ENCODE results near the gene ZBTB38.

Gene ZBTB38

DNA sequence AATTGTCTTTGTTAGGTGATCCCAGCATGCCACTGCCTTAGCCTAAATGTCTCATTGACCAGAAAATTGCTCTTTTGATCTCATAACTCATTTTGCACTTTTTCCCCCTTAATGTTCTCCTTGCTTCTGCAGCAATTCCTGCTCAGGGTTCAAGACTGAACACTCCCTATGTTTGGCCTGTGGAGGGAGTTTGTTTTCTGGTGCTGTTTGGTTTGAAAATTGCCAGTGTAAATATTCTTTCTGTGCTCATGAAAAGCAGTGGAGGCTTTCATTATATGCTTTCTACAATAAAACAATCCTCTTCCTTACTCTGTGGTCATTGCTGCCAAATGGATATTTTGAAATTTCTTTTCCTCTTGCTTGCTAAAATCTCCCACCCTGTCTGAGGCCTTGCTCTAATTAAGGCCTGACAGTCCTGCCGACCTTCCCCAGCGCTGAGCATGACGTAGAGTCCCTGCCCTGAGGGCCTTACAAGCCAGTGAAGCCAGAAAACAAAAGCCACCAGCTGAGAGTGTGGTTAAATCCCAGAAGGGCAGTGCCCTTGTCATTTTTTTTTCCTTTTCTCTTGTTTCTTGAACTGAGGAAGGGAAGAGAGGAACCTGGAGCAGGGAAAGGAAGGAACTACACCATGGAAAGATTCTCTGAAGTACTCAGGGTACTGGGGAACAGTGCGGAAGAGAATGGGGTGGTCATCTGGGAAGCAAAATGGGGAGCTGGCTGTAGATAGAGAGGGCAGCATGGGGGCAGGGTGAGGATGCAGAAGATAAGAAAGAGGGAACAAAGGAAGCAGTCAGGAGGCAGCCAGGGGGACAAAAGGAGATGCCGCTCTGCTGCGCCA is 24.8 kb downstream of the ZBTB38 start:
- no peak for DNase-seq
- H3K4me1 ChIP-seq (ENCODE audit: control insufficient read depth, insufficient read depth, low read length, poor library complexity, severe bottlenecking): no peaks in the 10 kb centered on the region
- no peak overlapping the region for H3K4me3 ChIP-seq (ENCODE audit: insufficient read depth, low read depth, low read length, poor library complexity, severe bottlenecking)
- no peak overlapping the region for H3K27ac ChIP-seq (ENCODE audit: insufficient read depth, low read length, poor library complexity, severe bottlenecking)
- H3K36me3 ChIP-seq (ENCODE audit: control insufficient read depth, insufficient read depth, low read length): no peaks in the 10 kb centered on the region
- H3K27me3 ChIP-seq (replicated peaks; ENCODE audit: control insufficient read depth, insufficient read depth, low read length, poor library complexity, severe bottlenecking): no peaks in the 10 kb centered on the region
- no peaks in the 10 kb centered on the region for H3K9me3 ChIP-seq (ENCODE audit: control insufficient read depth, low read length)

DNA sequence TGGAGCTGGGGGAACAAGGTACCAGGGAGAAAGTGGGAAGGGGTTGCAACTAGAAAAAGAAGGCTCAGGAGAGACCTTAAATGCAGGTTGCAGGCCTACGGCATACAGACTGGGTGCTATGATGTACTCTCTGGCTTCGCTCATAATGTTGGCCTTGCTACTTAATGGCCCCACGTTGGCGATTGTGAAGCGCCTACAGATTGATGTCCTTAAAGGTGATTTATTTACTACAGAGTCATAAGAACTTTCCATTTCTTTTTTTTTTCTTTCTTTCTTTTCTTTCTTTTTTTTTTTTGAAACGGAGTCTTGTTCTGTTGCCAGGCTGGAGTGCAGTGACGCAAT is 25.4 kb downstream of the ZBTB38 start:
- Histone ChIP-seq H3K36me3 (ENCODE audit: control insufficient read depth, insufficient read depth, low read length) (no peaks in the 10 kb centered on the region), H3K27me3 (replicated peaks; ENCODE audit: control insufficient read depth, insufficient read depth, low read length, poor library complexity, severe bottlenecking) (no peaks in the 10 kb centered on the region), H3K27ac (ENCODE audit: insufficient read depth, low read length, poor library complexity, severe bottlenecking) (no peak overlapping the region), H3K4me1 (ENCODE audit: control insufficient read depth, insufficient read depth, low read length, poor library complexity, severe bottlenecking) (no peaks in the 10 kb centered on the region), H3K4me3 (ENCODE audit: insufficient read depth, low read depth, low read length, poor library complexity, severe bottlenecking) (no peak overlapping the region), H3K9me3 (ENCODE audit: control insufficient read depth, low read length) (no peaks in the 10 kb centered on the region)
- DNase-seq: no peak

- DNase-seq: no peak
- no peak overlapping the region for H3K4me3 ChIP-seq (ENCODE audit: insufficient read depth, low read depth, low read length, poor library complexity, severe bottlenecking)
- H3K27me3 ChIP-seq (replicated peaks; ENCODE audit: control insufficient read depth, insufficient read depth, low read length, poor library complexity, severe bottlenecking): no peaks in the 10 kb centered on the region
- H3K9me3 ChIP-seq (ENCODE audit: control insufficient read depth, low read length): no peaks in the 10 kb centered on the region
- no peak overlapping the region for H3K27ac ChIP-seq (ENCODE audit: insufficient read depth, low read length, poor library complexity, severe bottlenecking)
- no peaks in the 10 kb centered on the region for H3K36me3 ChIP-seq (ENCODE audit: control insufficient read depth, insufficient read depth, low read length)
- H3K4me1 ChIP-seq (ENCODE audit: control insufficient read depth, insufficient read depth, low read length, poor library complexity, severe bottlenecking): no peaks in the 10 kb centered on the region
Measured at GRCh38 chr3:141394560-141394959, 26.3 kb downstream of the ZBTB38 start.

DNA sequence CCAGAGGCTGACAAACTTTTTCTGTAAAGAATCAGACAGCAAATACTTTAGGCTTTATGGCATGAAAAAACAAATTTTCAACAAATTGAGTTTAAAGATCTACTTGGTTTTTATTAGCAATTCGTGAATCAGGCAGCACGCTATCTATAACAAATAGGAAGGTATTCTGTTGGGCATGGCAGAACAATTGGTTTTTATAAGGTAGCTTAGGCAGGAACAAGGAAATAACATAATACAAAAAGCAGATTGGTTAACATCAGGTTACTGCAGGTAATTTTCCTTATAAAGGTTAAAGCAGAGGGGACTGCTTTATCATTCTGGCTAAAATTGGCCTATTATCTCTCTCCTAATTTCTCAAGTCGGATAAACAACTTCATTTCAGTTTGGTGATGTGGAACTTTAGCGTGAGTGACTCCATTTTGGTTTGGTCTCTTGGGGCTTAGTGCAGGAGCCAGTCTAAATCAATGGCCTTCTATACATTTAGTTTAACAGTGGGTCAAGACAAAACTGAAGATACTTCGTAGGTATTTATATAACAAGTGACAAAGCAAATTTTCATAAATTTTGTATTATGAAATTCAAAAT is 26.8 kb downstream of the ZBTB38 start:
- H3K4me1 ChIP-seq (ENCODE audit: control insufficient read depth, insufficient read depth, low read length, poor library complexity, severe bottlenecking): peaks cover under 1% of the 10 kb centered on the region
- no peaks in the 10 kb centered on the region for H3K9me3 ChIP-seq (ENCODE audit: control insufficient read depth, low read length)
- no peaks in the 10 kb centered on the region for H3K36me3 ChIP-seq (ENCODE audit: control insufficient read depth, insufficient read depth, low read length)
- no peak for DNase-seq
- H3K27me3 ChIP-seq (replicated peaks; ENCODE audit: control insufficient read depth, insufficient read depth, low read length, poor library complexity, severe bottlenecking): no peaks in the 10 kb centered on the region
- no peak overlapping the region for H3K4me3 ChIP-seq (ENCODE audit: insufficient read depth, low read depth, low read length, poor library complexity, severe bottlenecking)
- no peak overlapping the region for H3K27ac ChIP-seq (ENCODE audit: insufficient read depth, low read length, poor library complexity, severe bottlenecking)

DNA sequence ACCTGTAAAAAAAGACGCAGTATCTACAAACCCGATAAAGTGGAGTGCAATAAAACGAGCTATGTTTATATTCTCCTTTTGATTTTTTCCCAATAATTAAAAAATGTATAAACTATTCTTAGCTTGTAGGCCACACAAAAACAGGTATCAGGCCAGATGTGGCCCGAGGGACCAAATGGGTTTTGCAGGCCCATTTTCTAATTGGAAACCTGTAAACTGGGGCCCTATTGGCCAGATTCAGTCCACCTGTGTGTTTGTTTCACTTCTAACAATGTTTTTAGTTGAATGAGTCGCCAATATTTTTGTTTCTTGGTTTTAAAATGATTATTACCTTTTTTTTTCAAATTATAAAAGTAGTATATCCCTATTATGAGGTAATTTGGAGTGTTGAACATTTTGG is 29.7 kb downstream of the ZBTB38 start:
- peaks cover 16% of the 10 kb centered on the region for H3K4me1 ChIP-seq (ENCODE audit: control insufficient read depth, insufficient read depth, low read length, poor library complexity, severe bottlenecking)
- no peaks in the 10 kb centered on the region for H3K9me3 ChIP-seq (ENCODE audit: control insufficient read depth, low read length)
- H3K4me3 ChIP-seq (ENCODE audit: insufficient read depth, low read depth, low read length, poor library complexity, severe bottlenecking): no peak overlapping the region
- H3K27me3 ChIP-seq (replicated peaks; ENCODE audit: control insufficient read depth, insufficient read depth, low read length, poor library complexity, severe bottlenecking): no peaks in the 10 kb centered on the region
- H3K36me3 ChIP-seq (ENCODE audit: control insufficient read depth, insufficient read depth, low read length): no peaks in the 10 kb centered on the region
- no peak for DNase-seq
- no peak overlapping the region for H3K27ac ChIP-seq (ENCODE audit: insufficient read depth, low read length, poor library complexity, severe bottlenecking)

- Histone ChIP-seq H3K4me1 (ENCODE audit: control insufficient read depth, insufficient read depth, low read length, poor library complexity, severe bottlenecking) (peaks cover 16% of the 10 kb centered on the region), H3K27ac (ENCODE audit: insufficient read depth, low read length, poor library complexity, severe bottlenecking) (no peak overlapping the region), H3K27me3 (replicated peaks; ENCODE audit: control insufficient read depth, insufficient read depth, low read length, poor library complexity, severe bottlenecking) (no peaks in the 10 kb centered on the region), H3K4me3 (ENCODE audit: insufficient read depth, low read depth, low read length, poor library complexity, severe bottlenecking) (no peak overlapping the region), H3K36me3 (ENCODE audit: control insufficient read depth, insufficient read depth, low read length) (peaks cover 2% of the 10 kb centered on the region), H3K9me3 (ENCODE audit: control insufficient read depth, low read length) (no peaks in the 10 kb centered on the region)
- DNase-seq: no peak
Measured at GRCh38 chr3:141399200-141399599, 30.9 kb downstream of the ZBTB38 start.

- Histone ChIP-seq H3K27me3 (replicated peaks; ENCODE audit: control insufficient read depth, insufficient read depth, low read length, poor library complexity, severe bottlenecking) (no peaks in the 10 kb centered on the region), H3K9me3 (ENCODE audit: control insufficient read depth, low read length) (no peaks in the 10 kb centered on the region), H3K27ac (ENCODE audit: insufficient read depth, low read length, poor library complexity, severe bottlenecking) (peak overlapping the region; percentile 25), H3K36me3 (ENCODE audit: control insufficient read depth, insufficient read depth, low read length) (peaks cover 9% of the 10 kb centered on the region), H3K4me3 (ENCODE audit: insufficient read depth, low read depth, low read length, poor library complexity, severe bottlenecking) (no peak overlapping the region), H3K4me1 (ENCODE audit: control insufficient read depth, insufficient read depth, low read length, poor library complexity, severe bottlenecking) (peaks cover 16% of the 10 kb centered on the region)
- DNase-seq: no peak
Measured at GRCh38 chr3:141400073-141400971, 32.0 kb downstream of the ZBTB38 start.

DNA sequence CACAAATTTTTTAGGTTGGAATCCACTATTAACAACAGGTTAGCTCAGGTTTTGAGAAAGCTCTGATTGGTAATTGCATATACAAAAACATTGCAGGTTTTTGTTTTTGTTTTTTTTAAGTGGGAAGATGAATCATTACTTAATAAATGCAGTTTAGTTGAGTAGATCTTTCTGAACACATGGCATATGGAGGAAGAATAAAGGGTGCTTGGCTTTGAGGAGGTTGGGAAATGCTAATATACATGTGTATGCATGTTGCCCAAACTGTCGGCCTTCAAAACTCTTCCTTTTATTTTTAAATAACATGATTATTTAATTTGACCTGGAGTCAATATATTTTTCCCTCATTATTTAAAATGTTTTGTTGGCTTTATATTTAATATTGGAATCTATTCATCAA is 32.8 kb downstream of the ZBTB38 start:
- no peak for DNase-seq
- no peaks in the 10 kb centered on the region for H3K27me3 ChIP-seq (replicated peaks; ENCODE audit: control insufficient read depth, insufficient read depth, low read length, poor library complexity, severe bottlenecking)
- H3K4me1 ChIP-seq (ENCODE audit: control insufficient read depth, insufficient read depth, low read length, poor library complexity, severe bottlenecking): peaks cover 16% of the 10 kb centered on the region
- H3K36me3 ChIP-seq (ENCODE audit: control insufficient read depth, insufficient read depth, low read length): peaks cover 14% of the 10 kb centered on the region
- peak overlapping the region; percentile 25 for H3K27ac ChIP-seq (ENCODE audit: insufficient read depth, low read length, poor library complexity, severe bottlenecking)
- H3K9me3 ChIP-seq (ENCODE audit: control insufficient read depth, low read length): no peaks in the 10 kb centered on the region
- H3K4me3 ChIP-seq (ENCODE audit: insufficient read depth, low read depth, low read length, poor library complexity, severe bottlenecking): no peak overlapping the region

DNA sequence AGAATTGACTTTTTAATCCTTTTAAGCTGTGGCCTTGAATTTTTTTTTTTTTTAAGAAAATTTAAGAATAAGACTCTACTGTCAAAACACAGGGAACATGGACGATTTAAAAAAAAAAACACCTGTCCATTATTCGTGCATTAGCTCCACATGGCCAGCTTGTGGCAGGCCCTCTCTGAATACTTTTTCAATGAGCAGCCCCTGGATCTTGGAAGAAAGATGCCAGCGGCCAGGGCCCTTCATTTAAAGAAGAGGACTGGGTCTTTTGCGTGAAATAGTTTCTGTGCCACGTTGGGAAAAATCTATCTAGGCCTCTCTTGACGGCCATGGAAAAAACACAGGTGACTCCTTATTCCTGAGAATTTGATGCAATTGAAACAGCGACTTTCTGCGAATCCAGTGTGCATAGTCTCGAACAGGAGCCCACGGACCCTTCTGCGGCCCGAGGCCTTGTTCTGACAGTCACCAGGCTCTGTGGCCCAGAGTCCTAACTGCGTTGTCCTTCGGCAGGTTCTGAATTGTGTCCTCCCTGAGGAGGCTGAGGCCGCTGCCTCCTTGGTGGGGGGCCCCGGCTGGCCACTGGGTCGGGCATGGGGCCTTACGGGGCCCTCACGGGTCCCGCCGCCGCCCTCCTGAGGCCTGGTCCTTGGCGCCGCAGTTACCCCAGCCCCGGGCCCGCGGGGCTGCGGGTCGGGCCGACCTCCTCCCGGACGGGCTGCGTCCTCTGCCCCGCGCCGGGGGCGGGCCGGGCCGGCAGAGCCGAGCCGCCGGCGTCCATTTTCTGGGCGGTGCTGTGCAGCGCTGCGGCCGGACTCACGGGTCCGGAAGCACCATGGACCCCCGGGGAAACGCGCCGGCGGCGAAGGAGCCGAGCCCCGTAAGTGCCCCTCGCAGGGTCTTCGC is 33.5 kb downstream of the ZBTB38 start:
- H3K27me3 ChIP-seq (replicated peaks; ENCODE audit: control insufficient read depth, insufficient read depth, low read length, poor library complexity, severe bottlenecking): no peaks in the 10 kb centered on the region
- H3K9me3 ChIP-seq (ENCODE audit: control insufficient read depth, low read length): no peaks in the 10 kb centered on the region
- H3K36me3 ChIP-seq (ENCODE audit: control insufficient read depth, insufficient read depth, low read length): peaks cover 16% of the 10 kb centered on the region
- peak overlapping the region; percentile 87 for H3K4me3 ChIP-seq (ENCODE audit: insufficient read depth, low read depth, low read length, poor library complexity, severe bottlenecking)
- H3K4me1 ChIP-seq (ENCODE audit: control insufficient read depth, insufficient read depth, low read length, poor library complexity, severe bottlenecking): peaks cover 16% of the 10 kb centered on the region
- DNase-seq: peak in 2 of 3 donors; percentile 7 to 51
- peak overlapping the region; percentile 77 for H3K27ac ChIP-seq (ENCODE audit: insufficient read depth, low read length, poor library complexity, severe bottlenecking)
